H54 (cell line): ENCODE measurements around the gene FPR1.

Experiments
- DNase-seq: peaks from one replicate; pipeline ENCODE4 v3.0.0; 2011; ENCODE audit warnings: low spot score, mixed read lengths; ENCODE audit not compliant: insufficient read length
- FAIRE-seq: peaks from 3 replicates; lab custom pipeline; 2011; peaks lifted over from hg19 to GRCh38; lab: Jason Lieb, UNC
- POLR2A ChIP-seq: IDR thresholded peaks from 2 replicates; pipeline ENCODE4 v1.6.1; 2011; ENCODE audit warnings: low read depth, mild to moderate bottlenecking, low read length

Gene FPR1, protein sequence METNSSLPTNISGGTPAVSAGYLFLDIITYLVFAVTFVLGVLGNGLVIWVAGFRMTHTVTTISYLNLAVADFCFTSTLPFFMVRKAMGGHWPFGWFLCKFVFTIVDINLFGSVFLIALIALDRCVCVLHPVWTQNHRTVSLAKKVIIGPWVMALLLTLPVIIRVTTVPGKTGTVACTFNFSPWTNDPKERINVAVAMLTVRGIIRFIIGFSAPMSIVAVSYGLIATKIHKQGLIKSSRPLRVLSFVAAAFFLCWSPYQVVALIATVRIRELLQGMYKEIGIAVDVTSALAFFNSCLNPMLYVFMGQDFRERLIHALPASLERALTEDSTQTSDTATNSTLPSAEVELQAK

DNA sequence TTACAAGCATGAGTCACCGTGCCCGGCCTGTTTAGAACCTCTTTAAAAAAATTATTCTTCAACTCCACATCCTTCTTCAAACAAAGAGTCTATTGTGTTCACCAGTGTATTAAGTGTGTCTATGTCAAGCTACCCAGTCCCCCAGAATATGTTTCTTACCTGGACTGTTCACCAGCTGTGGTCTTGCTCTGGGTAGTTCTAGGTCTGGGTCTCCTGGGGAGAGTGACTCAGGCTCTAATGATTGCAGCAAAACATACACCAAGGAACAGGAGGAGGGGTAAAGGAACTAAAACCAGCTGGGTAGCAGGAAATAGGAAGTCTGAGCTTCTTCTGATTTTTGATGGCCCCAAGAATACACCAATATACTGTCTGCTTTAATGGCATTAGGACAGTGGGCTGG lies at the start of gene FPR1:
FPR1 (minus strand) TSS at position 224 of the 400 bp plus-strand sequence. CDS start 4,884 bp downstream, outside the sequence.
- DNase-seq (peak; percentile 43), FAIRE-seq (peak; percentile 91)
- no peak for TF ChIP-seq POLR2A

- no peak for TF ChIP-seq POLR2A
- FAIRE-seq (no peak), DNase-seq (no peak)
Measured at GRCh38 chr19:51800473-51801244, 49.0 kb upstream of the FPR1 start.

DNA sequence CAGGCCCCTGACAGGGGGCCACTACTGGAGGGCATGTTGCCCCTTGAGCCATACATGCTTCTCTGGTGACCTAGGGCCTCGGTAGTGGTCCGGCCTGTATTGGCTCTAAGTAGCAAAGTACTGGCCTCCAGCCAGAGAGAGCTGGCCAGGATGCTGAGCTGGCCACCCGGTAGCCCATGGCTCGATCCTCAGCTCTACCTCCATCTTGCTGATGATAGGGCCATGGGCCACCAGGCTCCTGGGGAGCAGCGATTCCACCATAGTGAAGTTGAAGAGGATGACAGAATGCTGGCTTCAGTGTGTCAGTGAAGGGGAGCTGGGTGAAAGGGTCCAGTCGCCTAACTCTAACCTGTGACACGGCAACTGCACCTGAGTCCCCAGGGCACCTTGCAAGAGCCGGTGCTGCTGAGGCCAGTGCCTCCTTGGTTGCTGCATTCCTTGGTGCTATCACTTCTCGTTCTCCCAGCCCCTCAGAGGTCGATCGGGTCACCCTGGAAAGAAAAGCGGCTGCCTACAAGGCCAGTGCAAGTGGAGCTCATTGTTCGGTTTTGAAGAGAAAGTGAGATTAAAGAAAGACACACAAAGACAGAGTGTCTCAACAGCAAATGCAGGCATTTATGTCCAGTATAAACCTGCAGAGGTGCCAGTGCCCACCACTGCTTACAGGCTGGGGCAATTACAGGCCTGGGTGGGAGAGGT lies 48.2 kb upstream of the FPR1 start:
- DNase-seq (no peak), FAIRE-seq (no peak)
- no peak for TF ChIP-seq POLR2A

GRCh38 chr19:51799034-51799773 lies 47.5 kb upstream of the FPR1 start:
- DNase-seq (peak; percentile 61), FAIRE-seq (peak; percentile 99)
- no peak for TF ChIP-seq POLR2A

DNA sequence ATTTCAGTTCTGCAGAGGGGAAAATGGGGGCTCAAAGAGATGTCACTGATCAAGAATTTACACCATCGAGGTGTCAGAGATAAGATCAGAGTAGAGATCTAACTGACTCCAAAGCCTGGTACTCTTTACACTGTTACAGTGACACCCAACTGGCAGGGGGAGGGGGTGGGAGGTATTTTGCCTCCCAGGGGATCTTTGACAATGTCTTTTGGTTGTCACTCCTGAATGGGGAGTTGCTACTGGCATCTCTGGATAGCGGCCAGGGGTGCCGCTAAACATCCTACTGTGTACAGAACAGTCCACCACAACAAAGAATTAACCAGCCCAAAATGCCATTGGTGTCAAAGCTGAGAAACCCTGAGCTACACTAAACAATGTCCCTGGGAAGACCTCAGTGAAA lies 46.4 kb upstream of the FPR1 start:
- no peak for FAIRE-seq
- no peak for DNase-seq
- no peak for TF ChIP-seq POLR2A

GRCh38 chr19:51797480-51797879 lies 45.8 kb upstream of the FPR1 start:
- no peak for FAIRE-seq
- TF ChIP-seq POLR2A = no peak
- DNase-seq = no peak

GRCh38 chr19:51796195-51796679 lies 44.6 kb upstream of the FPR1 start:
- no peak for FAIRE-seq
- no peak for TF ChIP-seq POLR2A
- no peak for DNase-seq

DNA sequence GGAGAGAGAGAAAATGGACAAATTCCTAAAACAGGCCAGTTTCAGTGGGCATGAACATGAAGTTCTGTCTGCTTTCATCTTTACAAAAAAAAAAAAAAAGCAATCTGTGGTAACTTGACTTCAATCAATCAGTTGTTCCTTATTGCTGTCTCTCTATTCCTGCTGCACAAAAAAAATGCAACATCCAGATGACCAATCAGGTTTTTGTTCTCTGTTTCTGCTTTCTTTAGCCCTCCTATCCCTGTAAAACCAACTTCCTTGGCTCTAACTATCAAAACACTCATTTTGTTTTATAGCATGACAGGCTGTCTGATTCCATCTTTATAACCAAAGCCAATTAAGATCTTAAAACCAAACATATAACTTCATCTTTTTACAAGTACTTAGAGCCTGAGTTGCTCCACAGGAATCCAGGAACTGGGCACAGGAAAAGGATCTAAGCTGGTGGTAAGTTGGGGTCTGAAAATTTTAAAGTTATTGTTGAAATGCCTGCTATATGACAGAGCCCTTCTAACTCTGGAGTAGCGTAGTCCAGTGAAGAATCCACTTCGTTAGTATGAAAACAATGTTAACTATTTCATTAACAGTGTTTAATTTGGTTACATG lies 43.3 kb upstream of the FPR1 start, which contains the start of gene FPR3:
FPR3 (plus strand) TSS at position 273 of the 606 bp plus-strand sequence. CDS start 28,592 bp downstream, outside the sequence.
- FAIRE-seq = no peak
- no peak for DNase-seq
- no peak for TF ChIP-seq POLR2A

DNA sequence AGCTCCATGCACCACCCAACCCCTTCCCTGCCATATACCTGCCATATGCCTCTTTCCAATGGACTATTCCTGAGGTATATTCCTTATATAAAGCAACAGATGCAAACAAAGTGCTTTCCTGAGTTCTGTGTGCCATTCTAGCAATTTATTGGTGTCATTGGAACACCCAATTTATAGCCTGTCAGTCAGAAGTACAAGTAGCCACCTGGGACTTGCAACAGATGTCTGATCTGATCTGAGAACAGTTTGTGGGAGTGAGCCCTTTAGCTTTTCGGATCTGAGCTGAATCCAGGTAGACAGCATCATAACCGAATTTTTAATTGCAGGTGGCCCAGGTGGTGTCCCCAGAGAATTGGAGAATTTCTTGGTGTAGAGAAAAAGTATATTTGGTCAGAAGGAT lies 42.3 kb upstream of the FPR1 start:
- DNase-seq (no peak), FAIRE-seq (no peak)
- TF ChIP-seq POLR2A = no peak

DNA sequence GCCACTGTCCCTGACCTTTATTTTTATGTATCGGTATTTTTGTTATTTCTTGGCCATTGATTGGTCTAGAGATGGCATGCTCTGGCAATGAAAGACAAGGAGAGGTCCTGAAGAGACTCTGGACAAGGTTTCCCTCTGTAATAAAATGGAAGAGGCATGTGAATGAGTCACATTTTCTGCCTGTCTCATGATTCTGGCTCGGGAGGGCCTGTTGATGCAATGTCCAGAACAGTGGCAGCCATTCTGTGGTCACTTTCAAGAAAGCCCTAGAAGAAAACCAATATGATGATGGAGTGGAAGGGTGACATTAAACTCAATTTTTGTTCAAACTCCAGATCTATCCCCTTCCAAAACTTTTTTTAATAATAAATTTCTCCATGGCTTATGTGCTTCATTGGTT lies 41.3 kb upstream of the FPR1 start:
- DNase-seq = no peak
- TF ChIP-seq POLR2A = no peak
- no peak for FAIRE-seq

GRCh38 chr19:51789061-51789795 lies 37.5 kb upstream of the FPR1 start:
- FAIRE-seq (no peak), DNase-seq (no peak)
- no peak for TF ChIP-seq POLR2A

GRCh38 chr19:51788029-51788428 lies 36.4 kb upstream of the FPR1 start:
- no peak for DNase-seq
- no peak for FAIRE-seq
- TF ChIP-seq POLR2A = no peak
